Hematopoietic multipotent progenitor cell treated with erythropoietin and hydrocortisone succinate and interleukin-3 and kit ligand, for 4 days (in vitro differentiated cells): ENCODE results near the gene BAIAP3.

ENCODE experiments used
- DNase-seq: peaks from one replicate; pipeline ENCODE4 v3.0.0-alpha.2; 2015

The BAIAP3 gene

DNA sequence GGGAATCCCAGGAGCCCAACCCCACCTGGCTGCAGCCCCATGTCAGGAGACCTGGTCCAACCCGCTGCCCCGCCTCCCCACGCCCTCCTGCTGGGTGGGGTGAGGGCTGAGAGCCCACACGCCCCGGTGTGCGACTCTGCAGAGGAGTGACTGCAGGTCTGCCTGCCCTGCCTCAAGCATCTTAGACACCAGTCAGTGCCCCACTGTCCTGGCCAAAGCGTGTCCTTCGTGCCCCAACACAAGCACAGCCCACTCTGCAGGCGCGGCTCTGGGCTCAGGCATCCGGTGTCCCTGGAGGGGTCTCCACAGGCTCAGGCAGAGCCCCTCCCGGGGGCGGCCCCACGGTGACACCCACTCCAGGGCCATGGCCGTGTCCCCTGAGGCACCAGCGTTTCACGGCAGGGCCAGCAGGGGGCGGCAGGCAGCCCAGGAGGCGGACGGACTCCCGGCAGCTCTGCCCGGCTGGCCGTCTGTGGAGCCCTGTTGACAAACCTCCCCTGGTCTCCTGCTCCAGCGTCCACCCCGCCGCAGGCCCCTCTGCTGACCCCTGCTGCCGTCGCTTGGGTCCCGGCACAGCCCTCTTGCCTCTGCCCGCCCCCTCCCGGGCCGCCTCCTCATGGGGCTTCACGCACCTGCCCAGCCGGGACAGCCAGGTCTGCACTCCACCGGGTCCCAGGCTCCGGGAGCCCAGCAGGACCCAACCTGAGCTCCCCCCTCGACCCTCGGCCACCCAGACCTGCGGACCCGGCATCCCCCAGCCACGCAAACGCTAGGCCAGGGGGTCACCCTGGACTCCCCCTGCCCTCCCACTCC, 32.6 kb upstream of the BAIAP3 start:
- peak; percentile 81 for DNase-seq

DNA sequence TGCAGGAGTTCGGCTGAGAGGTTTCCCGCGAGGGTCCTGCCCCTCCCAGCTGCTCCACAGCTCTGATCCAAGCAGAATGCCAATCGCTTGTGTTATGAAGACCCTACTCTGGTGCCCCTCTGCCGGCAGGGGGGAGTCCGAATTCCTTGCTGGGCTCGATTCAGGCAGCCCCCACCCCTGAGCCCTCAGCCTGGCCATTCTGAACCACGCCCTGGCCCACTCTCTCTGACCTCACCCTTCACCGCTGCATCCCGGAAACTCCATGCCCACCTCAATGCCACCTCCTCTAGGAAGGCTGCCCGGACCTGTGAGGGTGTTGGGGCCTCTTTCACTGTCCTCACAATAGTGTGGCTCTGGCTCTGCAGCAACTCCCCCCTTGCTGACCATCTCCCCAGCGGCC, 31.9 kb upstream of the BAIAP3 start:
- DNase-seq = no peak

DNA sequence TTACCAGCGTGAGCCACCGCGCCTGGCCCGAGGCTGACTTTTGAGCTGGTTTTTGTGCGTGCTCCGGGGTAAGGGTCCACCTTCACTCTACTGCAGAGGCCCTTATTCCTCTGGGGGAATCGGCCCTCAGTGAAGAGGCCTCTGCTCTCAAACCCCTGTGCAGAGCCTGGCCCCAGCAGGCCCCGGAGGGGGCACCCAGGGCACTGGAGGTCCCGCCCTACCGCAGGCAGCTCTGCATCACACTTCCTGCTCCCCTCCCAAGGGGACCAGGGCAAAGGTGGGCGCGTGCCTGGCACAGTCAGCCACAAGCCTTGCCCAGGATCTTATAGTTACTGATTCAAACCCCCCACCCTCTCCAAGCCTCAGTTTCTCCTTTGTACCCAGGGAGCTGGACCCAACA, 27.6 kb upstream of the BAIAP3 start:
- DNase-seq = no peak

- no peak for DNase-seq
These were observed 27.1 kb upstream of the BAIAP3 start for GRCh38 chr16:1306334-1306733.

DNA sequence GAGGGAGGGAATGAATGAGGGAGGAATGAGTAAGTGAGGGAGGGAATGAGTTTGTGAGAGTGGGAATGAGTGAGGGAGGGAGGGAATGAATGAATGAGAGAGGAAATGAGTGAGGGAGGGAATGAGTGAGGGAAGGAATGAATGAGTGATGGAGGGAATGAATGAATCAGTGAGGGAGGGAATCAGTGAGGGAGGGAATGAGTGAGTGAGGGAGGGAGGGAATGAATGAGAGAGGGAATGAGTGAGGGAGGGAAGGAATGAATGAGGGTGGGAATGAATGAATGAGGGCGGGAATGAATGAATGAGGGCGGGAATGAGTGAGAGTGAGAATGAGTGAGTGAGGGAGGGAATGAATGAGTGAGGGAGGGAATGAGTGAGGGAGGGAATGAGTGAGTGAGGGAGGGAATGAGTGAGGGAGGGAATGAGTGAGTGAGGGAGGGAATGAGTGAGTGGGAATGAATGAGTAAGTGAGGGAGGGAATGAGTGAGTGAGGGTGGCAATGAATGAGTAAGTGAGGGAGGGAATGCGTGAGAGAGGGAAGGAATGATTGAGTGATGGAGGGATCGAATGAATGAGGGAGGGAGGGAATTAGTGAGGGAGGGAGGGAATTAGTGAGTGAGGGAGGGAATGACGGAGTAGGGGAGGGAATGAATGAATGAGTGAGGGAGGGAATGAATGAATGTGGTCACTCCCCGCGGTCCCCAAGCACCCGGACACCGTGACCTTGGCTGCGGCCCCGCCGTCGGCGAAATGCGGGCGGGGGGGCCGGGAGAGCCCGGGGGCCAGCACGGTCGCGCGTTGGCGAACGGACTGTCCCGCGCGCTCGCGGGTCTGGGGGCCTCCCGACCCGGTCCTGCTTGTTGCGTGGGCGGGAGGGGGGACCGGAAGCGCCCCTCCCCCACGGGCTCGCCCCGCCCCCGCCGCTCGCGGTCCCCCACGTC, 25.1 kb upstream of the BAIAP3 start:
- DNase-seq = peak; percentile 81

DNA sequence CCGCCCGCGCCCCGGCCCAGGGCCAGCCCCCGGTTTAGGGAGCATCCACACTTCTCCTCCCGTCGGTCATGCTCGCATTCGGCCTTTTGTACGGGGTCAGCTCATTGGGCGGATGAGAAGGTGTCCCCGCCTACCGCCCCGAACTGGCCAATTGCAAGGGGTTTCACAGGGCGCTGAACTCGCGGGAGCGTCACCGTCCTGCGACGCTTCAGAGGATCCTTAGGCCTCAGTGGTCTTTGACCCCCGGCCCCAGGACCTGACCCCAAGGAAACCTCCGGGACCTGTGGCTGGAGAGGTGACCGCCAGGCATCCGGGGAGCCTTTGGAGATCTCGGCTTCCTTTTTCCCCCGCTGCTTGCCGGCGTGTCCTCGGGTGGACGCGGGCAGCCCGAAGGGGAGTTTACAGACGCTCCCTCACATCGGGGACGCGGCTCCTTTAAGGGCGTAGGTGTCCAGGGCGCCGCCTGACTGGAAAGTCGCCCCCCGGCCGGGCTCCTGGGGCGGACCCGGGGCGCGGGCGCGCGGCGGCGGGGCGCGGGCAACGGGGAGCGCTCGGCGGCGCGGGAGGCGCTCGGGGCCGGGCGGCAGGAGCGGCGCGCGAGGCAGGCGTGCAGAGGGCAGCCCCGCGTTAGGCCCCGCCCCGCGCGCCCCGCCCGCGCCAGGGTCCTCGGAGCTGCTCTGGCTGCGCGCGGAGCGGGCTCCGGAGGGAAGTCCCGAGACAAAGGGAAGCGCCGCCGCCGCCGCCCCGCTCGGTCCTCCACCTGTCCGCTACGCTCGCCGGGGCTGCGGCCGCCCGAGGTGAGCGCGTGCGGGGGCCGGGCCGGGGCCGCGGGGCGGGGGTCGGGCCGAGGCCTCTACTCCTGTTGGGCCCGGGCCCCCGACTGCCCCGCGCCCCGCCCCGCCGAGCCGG, 24.2 kb upstream of the BAIAP3 start, which contains the start of gene UBE2I:
UBE2I (plus strand) TSS at position 660 of the 909 bp plus-strand sequence. CDS start 4,395 bp downstream, outside the sequence.
- peak; percentile 98 for DNase-seq

DNA sequence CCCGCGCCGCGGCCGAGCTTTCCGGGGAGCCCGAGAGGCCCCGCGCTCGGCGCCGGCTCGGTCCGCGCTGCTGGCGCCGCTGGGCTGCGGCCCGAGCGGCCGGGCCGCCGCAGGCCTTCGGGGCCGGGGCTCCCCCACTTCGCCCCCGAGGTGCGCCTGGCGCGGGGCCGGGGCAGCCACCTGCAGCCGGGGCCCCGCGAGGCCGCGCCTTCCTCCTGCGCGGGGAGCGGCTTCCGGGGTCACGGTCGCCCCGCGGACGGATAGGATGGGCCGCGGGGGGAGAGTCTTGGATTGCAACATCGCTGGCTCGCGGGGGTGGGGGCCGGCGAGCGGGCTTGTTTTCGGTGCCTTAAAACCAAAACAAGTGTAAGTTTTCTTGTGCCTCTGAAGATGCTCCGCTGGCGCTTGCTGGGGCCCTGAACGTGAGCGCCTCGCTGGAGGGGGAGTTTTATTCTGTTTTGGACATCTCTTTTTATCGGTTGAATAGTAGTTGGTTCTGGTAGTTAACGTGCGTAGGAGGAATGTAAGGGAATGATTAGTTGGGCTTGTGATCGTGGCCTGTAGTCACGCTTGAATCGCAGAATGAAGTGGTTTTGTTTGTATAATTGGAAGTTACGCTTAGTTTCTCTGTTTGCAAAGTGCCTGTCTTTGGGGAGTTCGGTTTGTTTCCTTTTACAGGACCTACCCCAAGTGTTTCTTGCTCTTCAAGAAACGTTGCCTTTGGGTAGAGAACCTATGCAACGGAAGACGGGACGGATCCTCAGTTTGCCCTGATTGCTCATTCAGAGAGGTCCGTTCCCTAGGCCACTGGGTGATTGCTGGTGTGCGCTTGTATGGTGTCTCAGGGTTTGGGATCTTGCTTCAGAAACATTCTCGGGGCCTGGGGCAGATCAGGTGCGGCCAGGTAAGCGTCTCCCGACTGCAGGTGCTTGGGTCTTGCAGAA, 23.3 kb upstream of the BAIAP3 start:
- DNase-seq = peak; percentile 72

DNA sequence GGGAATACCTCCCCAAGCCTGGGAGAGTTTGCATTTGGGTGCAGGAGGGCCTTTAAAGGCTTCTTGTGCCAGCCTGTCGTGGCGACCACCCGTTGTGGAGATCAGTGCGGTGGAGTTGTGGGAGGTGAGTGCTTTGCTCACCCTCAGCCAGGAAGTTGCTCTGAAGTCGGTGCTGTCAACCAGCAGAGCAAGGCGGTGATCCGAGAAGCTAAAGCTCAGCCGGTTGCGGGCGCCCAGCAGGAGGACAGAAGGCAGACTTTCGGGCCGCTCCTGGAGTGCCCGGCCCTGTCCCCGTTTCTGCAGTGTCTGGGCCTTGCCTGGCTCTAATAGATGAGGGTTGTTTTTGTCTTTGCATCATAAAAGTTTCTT, 22.6 kb upstream of the BAIAP3 start:
- peak; percentile 56 for DNase-seq

- no peak for DNase-seq
These were observed 22.2 kb upstream of the BAIAP3 start for GRCh38 chr16:1311212-1311737.

GRCh38 chr16:1311738-1312466, 21.5 kb upstream of the BAIAP3 start:
- peak; percentile 55 for DNase-seq

DNA sequence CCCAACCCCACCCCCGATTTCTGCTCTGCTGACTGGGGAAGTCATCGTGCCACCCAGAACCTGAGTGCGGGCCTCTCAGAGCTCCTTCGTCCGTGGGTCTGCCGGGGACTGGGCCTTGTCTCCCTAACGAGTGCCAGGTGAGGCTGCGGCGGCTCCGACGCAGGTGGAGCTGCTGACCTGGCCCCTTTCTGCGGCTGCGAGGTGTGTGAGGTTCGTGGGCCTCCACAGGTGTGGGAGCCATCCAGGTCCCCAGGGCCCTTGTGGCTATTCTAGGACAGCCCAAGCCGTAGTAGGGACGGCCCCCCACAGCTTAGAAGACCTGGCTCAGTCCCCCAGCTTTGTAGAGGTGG, 21.0 kb upstream of the BAIAP3 start:
- DNase-seq = no peak

- DNase-seq = no peak
These were observed 20.5 kb upstream of the BAIAP3 start for GRCh38 chr16:1312903-1313302.

GRCh38 chr16:1313721-1314369, 19.6 kb upstream of the BAIAP3 start:
- DNase-seq = no peak

DNA sequence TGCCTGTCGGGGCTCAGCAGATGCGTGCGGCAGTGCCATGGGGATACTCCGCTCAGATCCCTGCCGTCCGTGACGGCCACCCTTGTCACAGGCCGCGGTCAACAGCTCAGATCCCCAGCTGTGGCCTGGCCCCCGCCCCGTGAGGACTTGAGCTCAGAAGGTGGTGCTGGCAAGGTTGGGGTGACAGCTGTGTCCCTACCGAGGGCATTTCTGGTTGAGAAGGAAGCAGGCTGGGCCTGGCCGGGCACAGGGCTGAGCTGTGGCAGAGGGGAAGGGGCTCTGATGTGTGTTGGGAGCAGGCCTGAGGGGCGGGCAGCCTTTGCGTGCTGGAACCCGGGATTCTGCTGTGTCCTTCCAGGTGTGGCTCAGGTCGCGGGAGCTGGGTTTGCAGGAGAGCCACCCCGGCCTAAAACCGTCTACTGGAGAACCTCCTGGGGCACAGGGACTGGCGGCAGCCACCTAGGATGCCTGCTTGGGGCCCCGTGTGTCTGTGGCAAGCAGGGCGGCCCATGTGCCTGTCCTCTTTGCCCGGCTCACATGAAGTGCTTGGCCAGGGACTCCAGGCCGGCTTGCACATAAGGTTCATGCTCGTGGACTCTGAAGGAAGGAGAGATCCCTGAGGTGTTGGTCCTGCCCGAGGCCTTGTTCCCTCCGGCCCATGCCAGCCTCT, 18.9 kb upstream of the BAIAP3 start:
- DNase-seq = no peak

GRCh38 chr16:1315081-1316032, 18.1 kb upstream of the BAIAP3 start:
- DNase-seq = no peak

DNA sequence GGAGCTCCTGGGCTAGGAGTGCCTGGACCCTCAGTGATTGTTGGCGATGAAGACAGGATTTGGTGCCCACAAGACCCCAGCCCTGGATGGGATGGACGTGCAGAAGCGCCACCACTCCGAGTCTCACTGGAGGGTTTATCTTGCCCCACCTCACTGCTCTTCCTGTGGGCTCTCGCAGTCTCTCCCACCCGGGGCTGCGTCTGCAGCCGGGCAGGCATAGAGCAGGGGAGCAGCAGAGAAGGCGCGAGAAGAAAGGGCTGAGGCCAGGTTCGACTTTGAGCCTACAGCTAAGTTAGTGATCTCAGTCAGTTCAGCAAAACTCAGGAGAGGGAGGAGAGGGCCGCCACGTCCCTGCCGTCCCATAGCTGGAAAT, 17.4 kb upstream of the BAIAP3 start:
- no peak for DNase-seq

DNA sequence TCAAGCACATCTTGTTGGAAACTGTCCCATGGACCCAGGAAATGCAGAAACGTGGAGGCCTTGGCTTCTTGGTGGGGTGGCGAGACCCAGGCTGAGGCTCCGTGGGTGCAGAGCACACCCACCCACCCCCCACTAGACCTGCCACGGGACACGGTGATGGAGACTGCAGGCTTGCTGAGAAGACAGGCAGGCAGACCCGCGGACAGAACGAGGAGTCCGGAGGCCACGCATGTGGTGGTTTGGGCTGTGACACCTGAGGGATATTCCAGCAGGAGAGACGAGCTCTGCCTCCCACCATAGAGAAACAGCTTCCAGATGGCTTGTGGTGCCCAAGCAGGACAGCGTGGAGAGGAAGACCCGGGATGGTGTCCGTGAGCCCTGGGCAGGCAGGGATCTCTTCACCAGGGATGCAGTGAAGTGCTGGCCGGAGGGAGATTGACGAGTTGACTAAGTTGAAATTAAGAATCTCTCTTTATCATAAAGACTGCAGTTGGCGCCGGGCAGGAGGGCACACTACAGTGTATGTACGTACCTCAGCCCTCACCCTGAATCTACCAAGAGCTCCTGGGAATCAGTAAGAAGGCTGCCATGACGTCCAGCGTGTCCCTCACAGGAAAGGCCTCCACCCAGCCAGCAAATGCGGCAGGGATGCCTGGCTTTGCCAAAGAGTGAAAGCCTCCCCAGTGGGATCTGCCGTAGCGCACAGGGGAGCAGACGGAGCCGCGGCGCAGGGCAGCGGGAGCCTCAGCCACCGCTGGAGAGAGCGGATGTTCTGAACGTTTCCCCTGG, 15.8 kb upstream of the BAIAP3 start:
- DNase-seq = no peak

DNA sequence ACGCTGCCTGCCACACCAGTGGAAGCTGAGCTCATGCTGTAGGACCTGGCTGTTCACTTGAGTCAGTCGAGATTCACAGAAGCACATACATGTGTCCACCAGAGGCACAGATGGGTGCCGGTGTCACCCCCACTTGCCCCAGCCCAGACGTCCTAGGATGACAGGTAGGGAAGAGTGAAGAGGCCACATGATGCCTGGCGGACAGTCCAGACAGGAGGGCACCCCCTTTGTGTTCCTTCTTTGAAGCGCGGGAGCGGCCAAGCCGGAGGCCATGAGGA, 15.2 kb upstream of the BAIAP3 start:
- DNase-seq = no peak
